ENCODE measurements around the gene LDLRAD4.

The LDLRAD4 gene

GRCh38 chr18:13439461-13439860 lies 220.9 kb downstream of the LDLRAD4 start:
- DNase-seq = no peak

GRCh38 chr18:13440277-13441248 lies 222.0 kb downstream of the LDLRAD4 start:
- no peak for DNase-seq

GRCh38 chr18:13441736-13442135 lies 223.2 kb downstream of the LDLRAD4 start:
- DNase-seq = no peak

GRCh38 chr18:13442451-13442850 lies 223.9 kb downstream of the LDLRAD4 start:
- DNase-seq = no peak

GRCh38 chr18:13443552-13443951 lies 225.0 kb downstream of the LDLRAD4 start:
- no peak for DNase-seq

- no peak for DNase-seq
Observed at GRCh38 chr18:13444430-13445240, 226.1 kb downstream of the LDLRAD4 start.

GRCh38 chr18:13445241-13445897 lies 226.8 kb downstream of the LDLRAD4 start:
- DNase-seq = no peak

GRCh38 chr18:13446024-13446423 lies 227.5 kb downstream of the LDLRAD4 start:
- DNase-seq = no peak

GRCh38 chr18:13446610-13447461 lies 228.3 kb downstream of the LDLRAD4 start:
- no peak for DNase-seq

GRCh38 chr18:13447621-13448334 lies 229.2 kb downstream of the LDLRAD4 start:
- peak; percentile 57 for DNase-seq

GRCh38 chr18:13448335-13448795 lies 229.8 kb downstream of the LDLRAD4 start:
- no peak for DNase-seq

GRCh38 chr18:13449651-13450050 lies 231.1 kb downstream of the LDLRAD4 start:
- DNase-seq = no peak

GRCh38 chr18:13450289-13451212 lies 232.0 kb downstream of the LDLRAD4 start:
- DNase-seq = no peak

GRCh38 chr18:13451213-13451540 lies 232.6 kb downstream of the LDLRAD4 start:
- no peak for DNase-seq

- DNase-seq = no peak
Observed at GRCh38 chr18:13451661-13452387, 233.3 kb downstream of the LDLRAD4 start.

GRCh38 chr18:13452388-13452811 lies 233.8 kb downstream of the LDLRAD4 start:
- DNase-seq = no peak

GRCh38 chr18:13452871-13453680 lies 234.5 kb downstream of the LDLRAD4 start:
- no peak for DNase-seq

GRCh38 chr18:13453714-13454113 lies 235.2 kb downstream of the LDLRAD4 start:
- no peak for DNase-seq
